ENCODE data around the gene ZCCHC24.
"Not testable (repeated sequence)": the region's sequence is repeated elsewhere in the genome, so short reads cannot be mapped to it uniquely, and the experiment has no call there.

Gene ZCCHC24

DNA sequence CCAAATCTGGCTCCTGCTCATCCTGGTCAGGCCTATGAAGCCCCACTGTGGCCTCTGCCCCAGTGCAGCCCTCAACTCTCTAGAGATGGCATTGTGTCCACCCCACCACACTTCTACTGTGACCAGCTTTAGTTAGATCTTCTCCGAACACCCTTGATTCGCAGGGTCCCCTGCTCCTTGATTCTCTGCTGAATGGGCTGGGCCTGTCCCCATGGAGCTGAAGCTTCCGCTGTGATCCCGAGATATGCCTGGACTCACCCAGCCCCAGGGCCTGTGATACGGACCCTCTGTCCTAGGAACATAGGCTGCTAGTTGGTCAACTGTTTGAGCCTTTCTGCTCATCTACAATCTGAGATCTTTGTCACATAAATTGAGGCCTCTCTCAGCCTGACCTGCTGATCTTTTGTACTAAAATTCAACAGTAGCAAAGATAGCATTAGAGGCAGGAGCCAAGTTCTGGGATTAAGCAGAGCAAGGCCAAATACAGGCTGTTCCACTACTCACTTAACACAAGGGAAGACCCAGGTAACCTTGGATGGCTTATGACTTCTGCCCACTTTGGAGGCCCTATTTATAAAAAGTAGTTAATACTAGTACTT lies 104.7 kb downstream of the ZCCHC24 start:
- no peak for DNase-seq

DNA sequence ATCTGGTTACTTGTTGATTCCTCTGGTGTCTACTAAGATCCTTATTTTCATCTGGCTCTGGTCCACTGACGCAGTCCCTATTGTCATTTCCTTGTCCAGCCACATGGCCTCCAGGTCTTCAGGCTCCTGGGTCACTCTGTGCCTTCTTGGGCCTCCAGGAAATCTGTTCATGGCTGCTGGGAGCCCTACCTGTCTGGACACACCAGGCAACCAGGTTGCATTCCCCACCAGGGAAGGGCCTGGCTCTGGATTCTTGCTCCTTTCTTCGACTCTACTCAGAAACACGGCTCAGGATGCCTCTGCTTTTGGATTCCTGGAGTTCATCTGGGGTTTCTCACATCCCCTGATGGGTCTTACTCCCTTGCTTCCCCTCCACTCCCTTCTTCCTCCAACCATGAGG lies 106.2 kb downstream of the ZCCHC24 start:
- no peak for DNase-seq

GRCh38 chr10:79337783-79338469 lies 107.5 kb downstream of the ZCCHC24 start:
- DNase-seq = not testable (repeated sequence)

GRCh38 chr10:79336739-79337138 lies 108.7 kb downstream of the ZCCHC24 start:
- DNase-seq = no peak

- DNase-seq = no peak
Observed at GRCh38 chr10:79336276-79336675, 109.1 kb downstream of the ZCCHC24 start.

DNA sequence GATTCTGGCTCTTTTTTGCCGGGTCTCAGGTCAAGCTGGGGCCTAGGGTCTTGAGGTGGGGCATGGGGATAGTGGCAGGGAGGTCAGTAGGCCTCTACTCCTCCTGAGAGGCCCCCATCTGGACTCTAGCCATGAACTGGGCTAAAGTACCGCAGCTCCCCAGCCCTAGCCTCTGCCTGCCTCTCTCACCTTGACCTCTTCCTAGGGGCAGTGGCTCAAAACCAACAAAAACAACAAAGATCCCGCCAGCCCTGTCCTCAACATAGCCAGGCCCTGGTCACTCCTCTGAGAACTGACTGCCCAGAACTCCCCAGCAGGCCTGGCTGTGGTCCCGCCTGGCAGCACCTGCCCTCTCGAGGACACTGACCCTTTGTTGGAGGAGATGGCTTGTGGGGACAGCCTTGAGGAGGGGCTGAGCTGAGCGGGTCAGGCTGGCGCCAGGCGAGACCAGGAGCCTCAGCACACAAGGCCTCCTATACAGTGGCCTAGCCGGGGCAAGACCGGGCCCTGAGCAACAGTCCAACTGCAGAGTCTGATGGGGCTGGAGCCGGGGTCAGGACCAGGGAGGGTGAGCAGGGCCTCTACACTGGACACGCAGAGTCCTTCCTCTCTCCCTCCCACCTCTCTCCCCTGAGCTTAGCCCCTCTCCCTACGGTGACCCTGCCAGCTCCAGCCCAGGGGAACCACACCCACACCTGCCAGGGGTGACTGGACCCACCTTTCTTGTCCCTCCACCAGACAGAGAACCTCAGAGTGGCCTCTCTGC lies 109.8 kb downstream of the ZCCHC24 start:
- DNase-seq = no peak

DNA sequence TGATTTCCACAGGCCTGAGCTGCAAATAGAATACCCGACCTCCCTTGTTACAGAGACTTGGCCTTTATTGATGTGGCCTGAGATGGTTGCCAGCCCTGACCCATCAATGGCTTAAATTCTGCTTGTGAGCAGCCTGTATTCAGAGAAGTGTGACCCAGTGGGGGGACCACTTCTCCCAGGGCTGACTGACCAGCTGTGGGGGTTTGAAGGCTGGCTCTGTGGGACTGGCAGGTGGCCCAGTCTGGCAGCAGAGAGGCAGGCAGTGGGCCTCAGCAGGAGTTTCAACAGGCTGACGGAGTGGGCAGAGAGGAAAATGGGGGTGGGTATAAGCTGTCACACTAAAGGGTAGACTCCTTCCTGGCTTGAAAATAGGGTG lies 110.3 kb downstream of the ZCCHC24 start:
- no peak for DNase-seq

DNA sequence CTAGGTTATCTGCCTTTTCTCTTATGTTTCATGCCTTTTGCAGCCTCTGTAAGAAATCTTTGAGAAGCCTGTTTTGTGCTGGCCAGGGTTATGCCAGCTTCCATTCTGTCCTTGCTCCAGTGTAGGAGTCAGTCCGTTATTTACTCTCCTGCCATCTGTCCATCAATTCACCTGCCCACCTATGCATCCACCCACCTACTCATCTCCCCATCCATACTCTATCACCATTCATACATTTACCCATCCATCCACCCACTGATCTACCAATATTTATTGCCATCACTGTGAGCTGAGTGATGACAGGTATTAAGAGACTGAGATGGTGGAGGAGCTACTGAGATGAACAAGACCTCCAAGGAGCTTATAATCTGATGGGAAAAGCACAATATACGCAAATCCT lies 110.9 kb downstream of the ZCCHC24 start:
- DNase-seq = no peak

GRCh38 chr10:79333513-79333912 lies 111.9 kb downstream of the ZCCHC24 start:
- no peak for DNase-seq

- DNase-seq = not testable (repeated sequence)
Observed at GRCh38 chr10:79332610-79333315, 112.7 kb downstream of the ZCCHC24 start.

All from right forelimb (tissue), 1 donor.